GM12892 (cell line): ENCODE measurements around the gene YTHDC1.

Experiments used
- POLR2A ChIP-seq: IDR thresholded peaks from 2 replicates; pipeline ENCODE4 v1.6.1; 2011; ENCODE audit warnings: low read depth, low read length, control low read depth
- POLR2AphosphoS5 ChIP-seq: IDR thresholded peaks from 2 replicates; pipeline ENCODE4 v1.6.1; 2011; ENCODE audit warnings: low read depth, low read length, control low read depth

DNA sequence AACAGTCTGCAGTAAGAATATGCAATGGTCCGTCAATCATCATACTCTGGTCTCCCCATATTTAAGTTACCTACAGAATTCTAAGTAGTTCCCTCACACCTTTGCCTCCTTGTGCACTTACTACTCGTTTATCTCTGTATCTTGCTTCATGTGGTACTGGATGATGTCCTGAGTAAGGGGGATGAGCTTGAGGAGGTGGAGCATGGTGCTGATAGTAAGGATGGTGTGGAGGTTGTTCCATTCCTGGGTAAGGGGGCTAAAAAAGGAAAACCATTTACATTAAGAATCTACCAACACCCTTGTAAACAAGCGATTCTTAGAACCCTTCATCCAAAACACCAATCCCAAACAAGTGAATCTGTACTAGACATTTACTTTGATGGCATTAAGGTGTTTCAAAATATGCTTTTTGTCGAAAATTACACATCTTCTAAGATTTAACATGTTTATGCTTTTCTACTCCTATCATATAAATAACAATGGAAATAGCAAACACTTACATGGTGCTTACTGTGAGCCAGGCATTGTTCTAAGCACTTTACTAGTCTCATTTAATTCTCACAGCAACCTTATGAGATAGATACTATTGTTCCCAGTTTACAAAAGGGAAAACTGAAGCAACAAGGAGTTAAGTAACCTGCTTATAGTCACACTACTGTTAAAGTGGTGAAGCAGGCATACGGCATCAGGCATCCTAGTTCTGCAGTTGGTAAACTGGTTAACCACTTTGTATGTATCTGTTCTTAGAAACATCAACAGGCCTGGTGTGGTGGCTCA lies 33.5 kb downstream of the YTHDC1 start:
- TF ChIP-seq POLR2A (no peak), POLR2AphosphoS5 (no peak)
